SK-N-SH treated with all-trans-retinoic acid at 6 μM for 48 hours (cell line): ENCODE results near the gene EHD4.

Source experiments
- ARNTL ChIP-seq: fragments of 450-650 bp; formaldehyde crosslinking; IDR thresholded peaks from 2 replicates; pipeline ENCODE4 v1.5.0; 2020; ENCODE audit warnings: low read depth, mild to moderate bottlenecking, moderate library complexity, borderline replicate concordance
- BACH2 ChIP-seq: fragments of 250-450 bp; sonication (Bioruptor Pico); IDR thresholded peaks from 2 replicates; pipeline ENCODE4 v1.9.0; 2021; ENCODE audit warnings: mild to moderate bottlenecking, borderline replicate concordance
- CSDC2 ChIP-seq: fragments of 250-450 bp; sonication (Bioruptor Pico); IDR thresholded peaks from 2 replicates; pipeline ENCODE4 v1.5.0; 2020; ENCODE audit warnings: mild to moderate bottlenecking, moderate library complexity
- ESRRG ChIP-seq: fragments of 250-450 bp; sonication (Bioruptor Pico); IDR thresholded peaks from 2 replicates; pipeline ENCODE4 v1.6.1; 2021; ENCODE audit warnings: mild to moderate bottlenecking
- SNAI2 ChIP-seq: fragments of 250-450 bp; sonication (Bioruptor Pico); IDR thresholded peaks from 2 replicates; pipeline ENCODE4 v1.5.0; 2020; ENCODE audit warnings: mild to moderate bottlenecking, moderate library complexity
- ZFP3 ChIP-seq: fragments of 250-450 bp; sonication (Bioruptor Pico); IDR thresholded peaks from 2 replicates; pipeline ENCODE4 v1.5.0; 2020; ENCODE audit warnings: mild to moderate bottlenecking, moderate library complexity
- ZFP30 ChIP-seq: fragments of 450-650 bp; formaldehyde crosslinking; IDR thresholded peaks from 2 replicates; pipeline ENCODE4 v1.5.0; 2022; ENCODE audit warnings: mild to moderate bottlenecking, moderate library complexity
- ZNF70 ChIP-seq: fragments of 450-650 bp; formaldehyde crosslinking; IDR thresholded peaks from 2 replicates; pipeline ENCODE4 v1.5.0; 2020; ENCODE audit warnings: mild to moderate bottlenecking, moderate library complexity
- ZNF8 ChIP-seq: fragments of 450-650 bp; formaldehyde crosslinking; IDR thresholded peaks from 2 replicates; pipeline ENCODE4 v1.5.0; 2020; ENCODE audit warnings: mild to moderate bottlenecking, moderate library complexity
- TF ChIP-seq, protein P1 (sequence below): fragments of 250-450 bp; sonication (Bioruptor Pico); IDR thresholded peaks from 2 replicates; pipeline ENCODE4 v1.8.0; 2020; ENCODE audit warnings: mild to moderate bottlenecking, moderate library complexity, borderline replicate concordance
- TF ChIP-seq, protein P2 (sequence below): fragments of 250-450 bp; sonication (Bioruptor Pico); IDR thresholded peaks from 2 replicates; pipeline ENCODE4 v1.5.1; 2021; ENCODE audit warnings: mild to moderate bottlenecking, moderate library complexity
- TF ChIP-seq, protein P3 (sequence below): fragments of 250-450 bp; sonication (Bioruptor Pico); IDR thresholded peaks from 2 replicates; pipeline ENCODE4 v1.5.1; 2020; ENCODE audit warnings: low read depth, mild to moderate bottlenecking, moderate library complexity
- TF ChIP-seq, protein P4 (sequence below): fragments of 250-450 bp; sonication (Bioruptor Pico); IDR thresholded peaks from 2 replicates; pipeline ENCODE4 v1.8.0; 2021; ENCODE audit warnings: low read depth, mild to moderate bottlenecking, moderate library complexity, borderline replicate concordance

DNA sequence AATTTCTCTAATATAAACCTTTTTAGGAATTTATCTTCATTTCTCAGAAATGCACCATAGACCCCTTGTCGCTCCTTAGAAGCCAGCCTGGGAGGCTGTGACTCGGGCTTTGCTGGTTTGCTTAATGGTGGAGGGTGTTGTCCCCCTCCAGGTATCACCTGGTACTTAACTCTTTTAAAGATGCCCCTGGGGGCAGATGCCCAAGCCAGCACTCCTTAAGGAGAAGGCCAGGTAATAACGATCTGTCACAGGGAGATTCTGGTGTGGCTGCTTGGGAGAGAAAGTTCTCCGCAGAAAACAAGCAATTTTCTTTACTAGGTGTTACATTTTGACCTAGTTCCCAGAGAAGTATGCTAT, 22.3 kb downstream of the EHD4 start:
- no peak for TF ChIP-seq ZFP3 (CRISPR knock-in tag)
- TF ChIP-seq ARNTL (CRISPR knock-in tag) = no peak
- TF ChIP-seq, protein P1, sequence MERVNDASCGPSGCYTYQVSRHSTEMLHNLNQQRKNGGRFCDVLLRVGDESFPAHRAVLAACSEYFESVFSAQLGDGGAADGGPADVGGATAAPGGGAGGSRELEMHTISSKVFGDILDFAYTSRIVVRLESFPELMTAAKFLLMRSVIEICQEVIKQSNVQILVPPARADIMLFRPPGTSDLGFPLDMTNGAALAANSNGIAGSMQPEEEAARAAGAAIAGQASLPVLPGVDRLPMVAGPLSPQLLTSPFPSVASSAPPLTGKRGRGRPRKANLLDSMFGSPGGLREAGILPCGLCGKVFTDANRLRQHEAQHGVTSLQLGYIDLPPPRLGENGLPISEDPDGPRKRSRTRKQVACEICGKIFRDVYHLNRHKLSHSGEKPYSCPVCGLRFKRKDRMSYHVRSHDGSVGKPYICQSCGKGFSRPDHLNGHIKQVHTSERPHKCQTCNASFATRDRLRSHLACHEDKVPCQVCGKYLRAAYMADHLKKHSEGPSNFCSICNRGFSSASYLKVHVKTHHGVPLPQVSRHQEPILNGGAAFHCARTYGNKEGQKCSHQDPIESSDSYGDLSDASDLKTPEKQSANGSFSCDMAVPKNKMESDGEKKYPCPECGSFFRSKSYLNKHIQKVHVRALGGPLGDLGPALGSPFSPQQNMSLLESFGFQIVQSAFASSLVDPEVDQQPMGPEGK (CRISPR knock-in tag) = no peak
- no peak for TF ChIP-seq BACH2 (CRISPR knock-in tag)
- no peak for TF ChIP-seq SNAI2 (CRISPR knock-in tag)
- TF ChIP-seq, protein P2, sequence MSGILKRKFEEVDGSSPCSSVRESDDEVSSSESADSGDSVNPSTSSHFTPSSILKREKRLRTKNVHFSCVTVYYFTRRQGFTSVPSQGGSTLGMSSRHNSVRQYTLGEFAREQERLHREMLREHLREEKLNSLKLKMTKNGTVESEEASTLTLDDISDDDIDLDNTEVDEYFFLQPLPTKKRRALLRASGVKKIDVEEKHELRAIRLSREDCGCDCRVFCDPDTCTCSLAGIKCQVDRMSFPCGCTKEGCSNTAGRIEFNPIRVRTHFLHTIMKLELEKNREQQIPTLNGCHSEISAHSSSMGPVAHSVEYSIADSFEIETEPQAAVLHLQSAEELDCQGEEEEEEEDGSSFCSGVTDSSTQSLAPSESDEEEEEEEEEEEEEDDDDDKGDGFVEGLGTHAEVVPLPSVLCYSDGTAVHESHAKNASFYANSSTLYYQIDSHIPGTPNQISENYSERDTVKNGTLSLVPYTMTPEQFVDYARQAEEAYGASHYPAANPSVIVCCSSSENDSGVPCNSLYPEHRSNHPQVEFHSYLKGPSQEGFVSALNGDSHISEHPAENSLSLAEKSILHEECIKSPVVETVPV (CRISPR knock-in tag) = no peak
- TF ChIP-seq, protein P3, sequence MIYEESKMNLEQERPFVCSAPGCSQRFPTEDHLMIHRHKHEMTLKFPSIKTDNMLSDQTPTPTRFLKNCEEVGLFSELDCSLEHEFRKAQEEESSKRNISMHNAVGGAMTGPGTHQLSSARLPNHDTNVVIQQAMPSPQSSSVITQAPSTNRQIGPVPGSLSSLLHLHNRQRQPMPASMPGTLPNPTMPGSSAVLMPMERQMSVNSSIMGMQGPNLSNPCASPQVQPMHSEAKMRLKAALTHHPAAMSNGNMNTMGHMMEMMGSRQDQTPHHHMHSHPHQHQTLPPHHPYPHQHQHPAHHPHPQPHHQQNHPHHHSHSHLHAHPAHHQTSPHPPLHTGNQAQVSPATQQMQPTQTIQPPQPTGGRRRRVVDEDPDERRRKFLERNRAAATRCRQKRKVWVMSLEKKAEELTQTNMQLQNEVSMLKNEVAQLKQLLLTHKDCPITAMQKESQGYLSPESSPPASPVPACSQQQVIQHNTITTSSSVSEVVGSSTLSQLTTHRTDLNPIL (CRISPR knock-in tag) = no peak
- TF ChIP-seq ZFP30 = no peak
- TF ChIP-seq CSDC2 (CRISPR knock-in tag) = no peak
- no peak for TF ChIP-seq ZNF70 (CRISPR knock-in tag)
- TF ChIP-seq ESRRG = no peak
- TF ChIP-seq ZNF8 (CRISPR knock-in tag) = no peak
- TF ChIP-seq, protein P4, sequence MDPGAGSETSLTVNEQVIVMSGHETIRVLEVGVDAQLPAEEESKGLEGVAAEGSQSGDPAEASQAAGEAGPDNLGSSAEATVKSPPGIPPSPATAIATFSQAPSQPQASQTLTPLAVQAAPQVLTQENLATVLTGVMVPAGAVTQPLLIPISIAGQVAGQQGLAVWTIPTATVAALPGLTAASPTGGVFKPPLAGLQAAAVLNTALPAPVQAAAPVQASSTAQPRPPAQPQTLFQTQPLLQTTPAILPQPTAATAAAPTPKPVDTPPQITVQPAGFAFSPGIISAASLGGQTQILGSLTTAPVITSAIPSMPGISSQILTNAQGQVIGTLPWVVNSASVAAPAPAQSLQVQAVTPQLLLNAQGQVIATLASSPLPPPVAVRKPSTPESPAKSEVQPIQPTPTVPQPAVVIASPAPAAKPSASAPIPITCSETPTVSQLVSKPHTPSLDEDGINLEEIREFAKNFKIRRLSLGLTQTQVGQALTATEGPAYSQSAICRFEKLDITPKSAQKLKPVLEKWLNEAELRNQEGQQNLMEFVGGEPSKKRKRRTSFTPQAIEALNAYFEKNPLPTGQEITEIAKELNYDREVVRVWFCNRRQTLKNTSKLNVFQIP (CRISPR knock-in tag) = no peak
